Measurements from ENCODE around the gene KRTAP10-12. TPM values are rescaled to one million over a fixed set of nuclear protein-coding genes. Genes with fewer than 3 reads are reported as not detected.

Gene KRTAP10-12
- polyA plus RNA-seq, 1 experiment, result not detected

- H3K27me3 ChIP-seq (ENCODE audit: control insufficient read depth, insufficient read depth, low read length), result peaks cover 6% of the 10 kb centered on the region
- H3K36me3 ChIP-seq (ENCODE audit: control insufficient read depth, insufficient read depth, low read length), result no peaks in the 10 kb centered on the region
- CTCF ChIA-PET, result no interaction called here
- POLR2A ChIA-PET, result no interaction called here
- TF ChIP-seq CTCF (IDR thresholded peaks at IDR 0.05; ENCODE audit: insufficient read depth, low read depth, low read length), result no peak
- H3K4me3 ChIP-seq (ENCODE audit: low read depth, low read length), result no peak overlapping the region
- DNase-seq (ENCODE audit: low read depth), result no peak
These were observed 39.5 kb downstream of the KRTAP10-12 start for GRCh38 chr21:44736291-44737004.

DNA sequence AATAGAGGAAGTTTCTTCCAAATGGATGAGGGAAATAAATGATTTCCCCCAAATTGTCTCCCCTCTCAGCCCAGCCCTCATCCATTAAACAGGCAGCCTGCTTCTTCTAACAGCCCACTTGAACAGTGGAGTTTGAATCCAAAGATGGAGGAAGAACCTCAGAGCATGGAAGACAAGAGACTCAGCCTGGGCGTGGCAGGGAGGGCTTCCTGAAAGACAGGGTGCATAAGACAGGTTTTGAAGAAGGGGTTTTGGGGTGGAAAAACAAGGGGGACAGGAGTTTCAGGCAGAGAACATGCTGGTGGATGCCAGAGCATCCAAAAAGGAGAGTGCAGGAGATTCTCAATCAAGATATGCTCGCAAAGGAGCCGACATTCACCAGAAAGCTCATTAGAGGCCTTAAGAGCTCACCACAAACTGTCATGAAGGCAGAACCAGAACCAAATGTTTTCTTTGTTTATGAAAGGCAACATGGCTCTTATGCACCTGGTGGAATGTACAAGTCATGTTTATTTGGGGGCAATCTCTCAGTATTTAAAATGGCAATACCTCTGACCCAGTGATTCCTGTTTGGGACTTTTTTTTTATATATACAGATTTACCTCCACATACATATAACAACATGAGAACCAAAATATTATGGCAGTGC lies 40.9 kb downstream of the KRTAP10-12 start:
- no peak for DNase-seq (ENCODE audit: low read depth)
- Histone ChIP-seq H3K27me3 (ENCODE audit: control insufficient read depth, insufficient read depth, low read length) (peaks cover 2% of the 10 kb centered on the region; the same call in 1 of the 2 replicates), H3K36me3 (ENCODE audit: control insufficient read depth, insufficient read depth, low read length) (no peaks in the 10 kb centered on the region), H3K4me3 (ENCODE audit: low read depth, low read length) (no peak overlapping the region)
- ChIA-PET POLR2A (no interaction called here), CTCF (no interaction called here)
- no peak for TF ChIP-seq CTCF (IDR thresholded peaks at IDR 0.05; ENCODE audit: insufficient read depth, low read depth, low read length)

DNA sequence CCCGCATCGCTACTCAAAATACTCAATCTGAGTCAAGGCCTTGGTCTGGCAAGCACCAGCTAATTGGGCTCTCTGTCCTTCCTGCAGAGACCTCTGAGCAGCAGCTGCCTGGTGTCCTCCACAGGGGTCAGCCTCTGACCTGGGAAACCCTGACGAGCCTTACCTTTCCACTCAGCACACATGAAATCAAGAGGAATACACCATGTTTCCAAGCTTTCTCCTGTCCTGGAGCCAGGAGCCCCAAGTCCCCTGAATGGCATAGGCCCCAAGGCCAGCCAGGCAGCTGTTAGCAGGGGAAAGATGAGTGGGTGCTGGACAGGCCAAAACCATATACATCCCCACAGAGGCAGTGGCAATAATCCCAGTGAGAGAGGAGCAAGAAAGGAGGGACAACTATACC lies 41.6 kb downstream of the KRTAP10-12 start:
- no peak for TF ChIP-seq CTCF (IDR thresholded peaks at IDR 0.05; ENCODE audit: insufficient read depth, low read depth, low read length)
- H3K27me3 ChIP-seq (ENCODE audit: control insufficient read depth, insufficient read depth, low read length), result peaks cover 2% of the 10 kb centered on the region; the same call in 1 of the 2 replicates
- no peak overlapping the region for H3K4me3 ChIP-seq (ENCODE audit: low read depth, low read length)
- no peaks in the 10 kb centered on the region for H3K36me3 ChIP-seq (ENCODE audit: control insufficient read depth, insufficient read depth, low read length)
- POLR2A ChIA-PET, result no interaction called here
- CTCF ChIA-PET, result interaction anchor here (1.5 kb wide), 1 partner anchor 12 kb away, joined by 7 read pairs; no protein-coding TSS in a partner anchor
- DNase-seq (ENCODE audit: low read depth), result no peak

GRCh38 chr21:44739316-44739715 lies 42.3 kb downstream of the KRTAP10-12 start:
- TF ChIP-seq CTCF (IDR thresholded peaks at IDR 0.05; ENCODE audit: insufficient read depth, low read depth, low read length), result no peak
- no peak for DNase-seq (ENCODE audit: low read depth)
- Histone ChIP-seq H3K4me3 (ENCODE audit: low read depth, low read length) (no peak overlapping the region), H3K27me3 (ENCODE audit: control insufficient read depth, insufficient read depth, low read length) (no peaks in the 10 kb centered on the region), H3K36me3 (ENCODE audit: control insufficient read depth, insufficient read depth, low read length) (no peaks in the 10 kb centered on the region)
- ChIA-PET POLR2A (no interaction called here), CTCF (interaction anchor here (1.5 to 1.9 kb wide), 3 partner anchors 11 to 54 kb away, joined by 5 to 7 read pairs (median 6); no protein-coding TSS in a partner anchor)

DNA sequence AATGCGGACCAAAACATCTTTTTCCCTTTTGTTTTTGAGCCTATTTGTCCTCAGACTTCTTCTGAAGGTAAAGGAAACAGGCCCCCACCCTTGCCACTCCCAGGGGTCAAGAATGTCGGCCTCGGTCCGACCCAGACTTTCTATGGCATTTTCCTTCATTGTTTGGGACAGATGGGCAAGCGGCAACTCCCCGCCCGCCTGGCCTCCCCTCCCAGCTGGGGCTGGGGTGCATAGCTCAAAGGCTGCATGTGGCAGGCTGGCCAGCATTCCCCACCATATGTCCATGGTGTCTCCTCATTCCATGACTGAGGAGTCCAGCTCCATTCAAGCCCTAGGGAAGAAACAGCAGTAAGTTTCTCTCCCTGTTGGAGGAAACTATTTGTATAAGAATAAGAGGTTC lies 43.8 kb downstream of the KRTAP10-12 start:
- CTCF ChIA-PET, result interaction anchor here (1.0 to 1.9 kb wide), 2 partner anchors 9 to 14 kb away, joined by 3 to 5 read pairs; no protein-coding TSS in a partner anchor
- Histone ChIP-seq H3K27me3 (ENCODE audit: control insufficient read depth, insufficient read depth, low read length) (peaks cover 3% of the 10 kb centered on the region), H3K4me3 (ENCODE audit: low read depth, low read length) (no peak overlapping the region), H3K36me3 (ENCODE audit: control insufficient read depth, insufficient read depth, low read length) (no peaks in the 10 kb centered on the region)
- no peak for DNase-seq (ENCODE audit: low read depth)
- POLR2A ChIA-PET, result no interaction called here
- TF ChIP-seq CTCF (IDR thresholded peaks at IDR 0.05; ENCODE audit: insufficient read depth, low read depth, low read length), result no peak
